ENCODE results near the gene ZMIZ1.

Gene ZMIZ1

DNA sequence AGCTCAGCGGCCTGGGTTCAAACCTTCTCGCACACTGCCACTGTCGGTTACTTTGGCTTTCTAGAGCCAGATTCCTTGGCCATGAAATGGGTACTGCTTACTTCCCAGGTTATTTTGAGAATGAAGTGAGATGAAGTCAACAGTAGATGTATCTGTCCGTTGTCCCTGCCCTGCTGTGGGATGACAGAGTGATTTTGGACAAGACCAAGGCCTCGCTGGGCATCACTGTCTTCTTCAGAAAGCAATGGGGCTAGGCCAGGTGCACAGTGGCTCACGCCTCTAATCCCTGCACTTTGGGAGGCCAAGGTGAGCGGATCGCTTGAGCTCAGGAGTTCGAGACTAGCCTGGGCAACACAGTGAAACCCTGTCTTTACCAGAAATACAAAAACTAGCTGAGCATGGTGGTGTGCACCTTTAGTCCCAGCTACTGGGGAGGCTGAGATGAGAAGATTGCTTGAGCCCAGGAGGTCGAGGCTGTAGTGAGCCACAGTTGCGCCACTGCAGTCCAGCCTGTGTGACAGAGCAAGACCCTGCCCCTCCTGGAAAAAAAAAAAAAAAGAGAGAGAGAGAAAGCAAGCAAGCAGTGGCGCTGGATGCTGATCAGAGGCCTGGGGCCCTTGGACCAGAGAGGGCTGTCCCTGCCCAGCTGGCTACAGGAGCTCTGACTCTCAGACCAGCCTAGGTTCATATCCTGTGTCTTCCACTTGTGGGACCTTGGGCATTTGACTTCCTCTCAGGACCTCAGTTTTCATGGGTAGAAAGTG is 25.8 kb downstream of the ZMIZ1 start:
- Histone ChIP-seq H3K14ac (ENCODE audit: low read length in 2 of 2) (peak overlapping the region in 1 of 2 experiments; percentile 41), H3K9ac (ENCODE audit: low read length) (peak overlapping the region; percentile 34), H2BK5ac (ENCODE audit: low read depth, low read length, poor library complexity, severe bottlenecking) (no peak overlapping the region), H3K18ac (ENCODE audit: low read depth in 1 of 2, low read length in 2 of 2) (peak overlapping the region; percentile 56 to 81), H2AFZ (ENCODE audit: low read depth, low read length) (no peak overlapping the region), H3K36me3 (ENCODE audit: control insufficient read depth in 1 of 2, insufficient read depth in 2 of 2, low read depth in 1 of 2, low read length in 2 of 2) (peaks cover 21 to 38% of the 10 kb centered on the region in 2 experiments), H4K8ac (ENCODE audit: low read length) (no peak overlapping the region), H2BK15ac (ENCODE audit: low read depth, poor library complexity, severe bottlenecking) (peak overlapping the region; percentile 71), H3K4ac (ENCODE audit: low read depth in 1 of 2, low read length in 2 of 2) (peak overlapping the region in 1 of 2 experiments; percentile 7), H3K4me3 (ENCODE audit: insufficient read depth in 1 of 2, low read depth in 1 of 2, low read length in 2 of 2) (no peak overlapping the region), H2BK12ac (ENCODE audit: low read length in 2 of 2) (peak overlapping the region; percentile 43 to 85), H3K27me3 (ENCODE audit: control insufficient read depth in 1 of 2, insufficient read depth in 1 of 2, low read length in 2 of 2) (no peaks in the 10 kb centered on the region), H3K27ac (ENCODE audit: low read length, poor library complexity, severe bottlenecking) (no peak overlapping the region), H2BK120ac (ENCODE audit: low read depth, low read length) (no peak overlapping the region), H2AK5ac (ENCODE audit: low read length, severe bottlenecking) (no peak overlapping the region), H3K23ac (ENCODE audit: low read length in 2 of 2) (peak overlapping the region in 1 of 2 experiments; percentile 65), H3K4me2 (ENCODE audit: low read length, poor library complexity, severe bottlenecking) (no peak overlapping the region), H3K9me3 (ENCODE audit: control insufficient read depth, low read length) (no peaks in the 10 kb centered on the region), H3K4me1 (ENCODE audit: control insufficient read depth, insufficient read depth, low read depth, low read length) (peaks cover 62% of the 10 kb centered on the region), H3K79me1 (replicated peaks; ENCODE audit: low read length, poor library complexity, severe bottlenecking) (no peaks in the 10 kb centered on the region), H4K91ac (ENCODE audit: low read length) (no peak overlapping the region)
- peak; percentile 49 for DNase-seq
- 91% methylated on average over 11 of the region's 12 CpGs for WGBS

DNA sequence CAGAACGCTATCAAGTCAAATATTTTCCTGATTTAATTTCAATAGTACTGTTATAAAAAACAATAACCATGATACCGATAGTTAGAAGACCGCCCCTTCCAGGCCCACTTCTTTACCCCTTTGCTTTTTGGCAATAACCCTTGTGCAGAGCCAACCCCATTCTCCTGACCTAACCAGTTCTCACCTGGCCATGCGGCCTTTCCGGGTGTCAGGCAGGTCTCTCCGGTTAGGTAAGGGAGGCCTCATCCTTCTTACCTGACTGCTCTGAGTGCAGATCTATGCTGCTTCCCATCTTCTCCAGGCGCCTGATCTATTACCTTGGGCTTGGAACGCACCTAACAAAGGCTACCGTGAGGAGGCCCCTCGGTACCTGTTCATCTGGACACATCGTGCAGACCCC is 26.6 kb downstream of the ZMIZ1 start:
- no peak overlapping the region for H2AK5ac ChIP-seq (ENCODE audit: low read length, severe bottlenecking)
- no peak overlapping the region for H3K23ac ChIP-seq (ENCODE audit: low read length in 2 of 2)
- H3K4ac ChIP-seq (ENCODE audit: low read depth in 1 of 2, low read length in 2 of 2) = no peak overlapping the region
- no peak overlapping the region for H2BK120ac ChIP-seq (ENCODE audit: low read depth, low read length)
- no peaks in the 10 kb centered on the region for H3K79me1 ChIP-seq (replicated peaks; ENCODE audit: low read length, poor library complexity, severe bottlenecking)
- H3K18ac ChIP-seq (ENCODE audit: low read depth in 1 of 2, low read length in 2 of 2) = no peak overlapping the region
- H3K9ac ChIP-seq (ENCODE audit: low read length) = no peak overlapping the region
- H2BK15ac ChIP-seq (ENCODE audit: low read depth, poor library complexity, severe bottlenecking) = no peak overlapping the region
- H4K91ac ChIP-seq (ENCODE audit: low read length) = no peak overlapping the region
- no peak overlapping the region for H2BK5ac ChIP-seq (ENCODE audit: low read depth, low read length, poor library complexity, severe bottlenecking)
- no peak overlapping the region for H3K4me2 ChIP-seq (ENCODE audit: low read length, poor library complexity, severe bottlenecking)
- H3K4me3 ChIP-seq (ENCODE audit: insufficient read depth in 1 of 2, low read depth in 1 of 2, low read length in 2 of 2) = no peak overlapping the region
- no peak for DNase-seq
- no peak overlapping the region for H2BK12ac ChIP-seq (ENCODE audit: low read length in 2 of 2)
- H2AFZ ChIP-seq (ENCODE audit: low read depth, low read length) = no peak overlapping the region
- H3K14ac ChIP-seq (ENCODE audit: low read length in 2 of 2) = no peak overlapping the region
- no peaks in the 10 kb centered on the region for H3K9me3 ChIP-seq (ENCODE audit: control insufficient read depth, low read length)
- no peak overlapping the region for H4K8ac ChIP-seq (ENCODE audit: low read length)
- H3K27ac ChIP-seq (ENCODE audit: low read length, poor library complexity, severe bottlenecking) = no peak overlapping the region
- WGBS = 99% methylated on average over 11 of the region's 11 CpGs
- peaks cover 62% of the 10 kb centered on the region for H3K4me1 ChIP-seq (ENCODE audit: control insufficient read depth, insufficient read depth, low read depth, low read length)
- peaks cover 26 to 42% of the 10 kb centered on the region in 2 experiments for H3K36me3 ChIP-seq (ENCODE audit: control insufficient read depth in 1 of 2, insufficient read depth in 2 of 2, low read depth in 1 of 2, low read length in 2 of 2)
- H3K27me3 ChIP-seq (ENCODE audit: control insufficient read depth in 1 of 2, insufficient read depth in 1 of 2, low read length in 2 of 2) = no peaks in the 10 kb centered on the region

DNA sequence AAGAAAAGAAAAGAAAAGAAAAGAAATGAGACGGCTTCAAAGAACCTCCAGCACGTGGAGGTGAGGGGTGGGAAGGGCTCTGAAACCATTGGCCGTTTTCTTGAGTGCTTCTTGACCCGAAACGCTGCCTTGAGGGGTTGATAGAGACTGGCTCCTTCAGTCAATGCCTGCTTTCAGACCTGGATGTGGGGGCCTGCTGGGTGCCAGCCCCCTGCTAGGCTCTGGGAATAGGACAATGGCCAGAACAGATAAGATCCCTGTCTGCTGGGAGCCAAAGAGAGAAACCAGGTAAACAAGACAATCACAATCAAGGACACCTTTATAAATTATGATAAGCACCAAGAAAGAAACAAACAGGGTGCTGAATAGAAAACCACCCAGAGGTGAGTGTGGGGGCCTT is 27.7 kb downstream of the ZMIZ1 start:
- Histone ChIP-seq H3K4ac (ENCODE audit: low read depth in 1 of 2, low read length in 2 of 2) (no peak overlapping the region), H3K14ac (ENCODE audit: low read length in 2 of 2) (no peak overlapping the region), H3K9ac (ENCODE audit: low read length) (no peak overlapping the region), H2AK5ac (ENCODE audit: low read length, severe bottlenecking) (no peak overlapping the region), H2BK12ac (ENCODE audit: low read length in 2 of 2) (no peak overlapping the region), H4K8ac (ENCODE audit: low read length) (no peak overlapping the region), H3K4me2 (ENCODE audit: low read length, poor library complexity, severe bottlenecking) (no peak overlapping the region), H2BK5ac (ENCODE audit: low read depth, low read length, poor library complexity, severe bottlenecking) (no peak overlapping the region), H3K36me3 (ENCODE audit: control insufficient read depth in 1 of 2, insufficient read depth in 2 of 2, low read depth in 1 of 2, low read length in 2 of 2) (peaks cover 33 to 52% of the 10 kb centered on the region in 2 experiments), H3K4me1 (ENCODE audit: control insufficient read depth, insufficient read depth, low read depth, low read length) (peaks cover 65% of the 10 kb centered on the region), H2BK15ac (ENCODE audit: low read depth, poor library complexity, severe bottlenecking) (no peak overlapping the region), H3K27ac (ENCODE audit: low read length, poor library complexity, severe bottlenecking) (no peak overlapping the region), H3K18ac (ENCODE audit: low read depth in 1 of 2, low read length in 2 of 2) (no peak overlapping the region), H4K91ac (ENCODE audit: low read length) (no peak overlapping the region), H3K79me1 (replicated peaks; ENCODE audit: low read length, poor library complexity, severe bottlenecking) (peaks cover 4% of the 10 kb centered on the region), H2AFZ (ENCODE audit: low read depth, low read length) (no peak overlapping the region), H3K9me3 (ENCODE audit: control insufficient read depth, low read length) (no peaks in the 10 kb centered on the region), H3K27me3 (ENCODE audit: control insufficient read depth in 1 of 2, insufficient read depth in 1 of 2, low read length in 2 of 2) (no peaks in the 10 kb centered on the region), H3K4me3 (ENCODE audit: insufficient read depth in 1 of 2, low read depth in 1 of 2, low read length in 2 of 2) (no peak overlapping the region), H3K23ac (ENCODE audit: low read length in 2 of 2) (no peak overlapping the region), H2BK120ac (ENCODE audit: low read depth, low read length) (no peak overlapping the region)
- no peak for DNase-seq
- 77% methylated on average over 5 of the region's 5 CpGs for WGBS

DNA sequence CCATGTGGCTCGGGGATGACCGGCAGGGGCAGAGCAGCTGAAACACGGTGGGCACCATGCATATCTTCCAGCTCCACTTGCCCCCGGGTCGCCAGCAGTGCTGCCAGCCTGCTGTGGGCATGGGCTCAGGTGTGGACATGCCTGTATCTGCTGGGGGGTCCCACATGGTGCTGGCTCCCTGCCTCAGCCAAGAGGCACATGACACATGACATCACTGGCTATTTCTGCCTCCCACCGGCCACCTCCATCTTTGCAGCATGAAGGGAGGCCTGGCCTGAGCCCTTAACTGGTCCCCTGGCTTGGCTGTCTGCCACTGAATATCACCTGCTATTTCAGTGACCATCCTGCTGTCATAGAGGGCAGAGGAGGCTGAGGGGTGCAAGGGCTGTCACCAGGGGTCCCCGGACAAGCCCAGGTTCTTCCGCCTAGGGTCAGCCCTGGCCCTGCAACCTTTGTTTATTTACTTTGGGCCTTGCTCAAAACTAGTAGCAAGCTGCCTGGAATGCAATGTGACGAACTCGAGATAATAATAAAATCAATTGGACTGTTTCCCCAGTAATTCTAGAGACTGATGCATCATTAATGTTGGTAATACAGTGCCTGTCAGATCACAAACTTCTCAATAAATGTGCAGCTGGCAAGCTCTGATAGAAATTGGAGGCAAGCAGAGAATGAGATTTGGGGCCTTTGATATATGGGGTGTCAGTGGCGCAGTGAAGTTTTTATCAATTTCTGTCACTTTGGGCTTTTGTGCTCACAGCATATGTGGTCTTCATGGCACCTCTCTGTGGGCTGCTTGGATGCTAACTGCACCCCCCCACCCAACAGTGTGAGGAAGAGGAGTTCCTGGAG is 28.5 kb downstream of the ZMIZ1 start:
- Histone ChIP-seq H2AFZ (ENCODE audit: low read depth, low read length) (no peak overlapping the region), H3K79me1 (replicated peaks; ENCODE audit: low read length, poor library complexity, severe bottlenecking) (peaks cover 4% of the 10 kb centered on the region), H2BK15ac (ENCODE audit: low read depth, poor library complexity, severe bottlenecking) (no peak overlapping the region), H3K18ac (ENCODE audit: low read depth in 1 of 2, low read length in 2 of 2) (peak overlapping the region in 1 of 2 experiments; percentile 59), H3K36me3 (ENCODE audit: control insufficient read depth in 1 of 2, insufficient read depth in 2 of 2, low read depth in 1 of 2, low read length in 2 of 2) (peaks cover 33 to 52% of the 10 kb centered on the region in 2 experiments), H3K4me3 (ENCODE audit: insufficient read depth in 1 of 2, low read depth in 1 of 2, low read length in 2 of 2) (no peak overlapping the region), H3K4me2 (ENCODE audit: low read length, poor library complexity, severe bottlenecking) (no peak overlapping the region), H3K23ac (ENCODE audit: low read length in 2 of 2) (peak overlapping the region in 1 of 2 experiments; percentile 36), H3K9me3 (ENCODE audit: control insufficient read depth, low read length) (no peaks in the 10 kb centered on the region), H2BK12ac (ENCODE audit: low read length in 2 of 2) (peak overlapping the region in 1 of 2 experiments; percentile 24), H2BK5ac (ENCODE audit: low read depth, low read length, poor library complexity, severe bottlenecking) (no peak overlapping the region), H2BK120ac (ENCODE audit: low read depth, low read length) (no peak overlapping the region), H4K8ac (ENCODE audit: low read length) (no peak overlapping the region), H3K9ac (ENCODE audit: low read length) (no peak overlapping the region), H4K91ac (ENCODE audit: low read length) (no peak overlapping the region), H3K4ac (ENCODE audit: low read depth in 1 of 2, low read length in 2 of 2) (peak overlapping the region in 1 of 2 experiments; percentile 3), H3K14ac (ENCODE audit: low read length in 2 of 2) (peak overlapping the region in 1 of 2 experiments; percentile 61), H3K27ac (ENCODE audit: low read length, poor library complexity, severe bottlenecking) (no peak overlapping the region), H3K27me3 (ENCODE audit: control insufficient read depth in 1 of 2, insufficient read depth in 1 of 2, low read length in 2 of 2) (no peaks in the 10 kb centered on the region), H2AK5ac (ENCODE audit: low read length, severe bottlenecking) (no peak overlapping the region), H3K4me1 (ENCODE audit: control insufficient read depth, insufficient read depth, low read depth, low read length) (peaks cover 65% of the 10 kb centered on the region)
- WGBS = 71% methylated on average over 11 of the region's 11 CpGs
- DNase-seq = no peak

All from mesenchymal stem cell (in vitro differentiated cells and primary cell).